ENCODE results near the gene SUPV3L1.
A peak's percentile ranks its signal among the peaks of the same experiment; 100 is the strongest.
"Not testable (repeated sequence)": the region's sequence is repeated elsewhere in the genome, so short reads cannot be mapped to it uniquely, and the experiment has no call there.

SUPV3L1 gene

GRCh38 chr10:69232736-69233480, 52.9 kb downstream of the SUPV3L1 start:
- DNase-seq, result no peak

GRCh38 chr10:69234447-69234846, 54.4 kb downstream of the SUPV3L1 start:
- DNase-seq, result no peak

GRCh38 chr10:69237528-69238159, 57.6 kb downstream of the SUPV3L1 start:
- peak; percentile 78 for DNase-seq

- no peak for DNase-seq
These were observed 59.1 kb downstream of the SUPV3L1 start for GRCh38 chr10:69239136-69239535.

GRCh38 chr10:69239816-69240434, 59.9 kb downstream of the SUPV3L1 start:
- DNase-seq, result peak; percentile 27

- no peak for DNase-seq
These were observed 60.4 kb downstream of the SUPV3L1 start for GRCh38 chr10:69240455-69240854.

GRCh38 chr10:69241575-69241974, 61.5 kb downstream of the SUPV3L1 start:
- peak; percentile 78 for DNase-seq

GRCh38 chr10:69242040-69242851, 62.2 kb downstream of the SUPV3L1 start:
- no peak for DNase-seq

GRCh38 chr10:69242852-69243212, 62.8 kb downstream of the SUPV3L1 start:
- DNase-seq, result no peak

GRCh38 chr10:69243817-69244216, 63.8 kb downstream of the SUPV3L1 start:
- no peak for DNase-seq

GRCh38 chr10:69246036-69246435, 66.0 kb downstream of the SUPV3L1 start:
- DNase-seq, result no peak

- no peak for DNase-seq
These were observed 66.7 kb downstream of the SUPV3L1 start for GRCh38 chr10:69246581-69247312.

- no peak for DNase-seq
These were observed 67.3 kb downstream of the SUPV3L1 start for GRCh38 chr10:69247313-69247710.

GRCh38 chr10:69248117-69248730, 68.2 kb downstream of the SUPV3L1 start:
- no peak for DNase-seq

GRCh38 chr10:69250041-69250440, 70.0 kb downstream of the SUPV3L1 start:
- no peak for DNase-seq

GRCh38 chr10:69251417-69251816, 71.4 kb downstream of the SUPV3L1 start:
- not testable (repeated sequence) for DNase-seq

- DNase-seq, result no peak
These were observed 73.1 kb downstream of the SUPV3L1 start for GRCh38 chr10:69253171-69253570.

GRCh38 chr10:69254877-69255276, 74.8 kb downstream of the SUPV3L1 start:
- DNase-seq, result no peak
